ENCODE results near the gene CKS2.
A peak's percentile ranks its signal among the peaks of the same experiment; 100 is the strongest.

The CKS2 gene

GRCh38 chr9:89305868-89306267 lies 5.1 kb upstream of the CKS2 start:
- Histone ChIP-seq H3K9ac (ENCODE audit: insufficient read length) (no peak overlapping the region), H3K9me3 (ENCODE audit: low read depth, low read length) (no peaks in the 10 kb centered on the region), H3K36me3 (ENCODE audit: insufficient read depth, low read length) (peaks cover 8% of the 10 kb centered on the region; the same call in 1 of the 2 replicates), H3K27ac (no peak overlapping the region), H3K4me3 (no peak overlapping the region)
- DNase-seq (ENCODE audit: low read depth, low spot score), result no peak
- no peak for TF ChIP-seq EZH2 (IDR thresholded peaks at IDR 0.05)
- no peak for TF ChIP-seq FOXP2 (optimal IDR thresholded peaks at IDR 0.05; ENCODE audit: control extremely low read depth, extremely low read length, insufficient read depth)
- no peak for TF ChIP-seq POLR2AphosphoS5 (IDR thresholded peaks at IDR 0.05; ENCODE audit: borderline replicate concordance, low read depth, low read length)

DNA sequence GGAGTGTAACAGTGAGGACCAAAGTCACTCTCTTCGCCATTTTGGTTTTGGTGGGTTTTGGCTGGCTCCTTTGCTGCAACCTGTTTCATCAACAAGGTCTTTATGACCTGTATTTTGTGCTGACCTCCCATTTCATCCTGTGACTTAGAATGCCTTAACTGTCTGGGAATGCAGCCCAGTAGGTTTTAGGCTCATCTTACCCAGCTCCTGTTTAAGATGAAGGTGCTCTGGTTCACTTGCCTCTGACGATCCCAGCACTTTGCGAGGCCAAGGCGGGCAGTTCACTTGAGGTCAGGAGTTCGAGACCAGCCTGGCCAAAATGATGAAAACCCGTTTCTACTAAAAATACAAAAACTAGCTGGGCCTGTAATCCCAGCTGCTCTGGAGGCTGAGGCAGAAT lies 1.8 kb upstream of the CKS2 start:
- H3K9ac ChIP-seq (ENCODE audit: insufficient read length), result no peak overlapping the region
- DNase-seq (ENCODE audit: low read depth, low spot score), result no peak
- H3K36me3 ChIP-seq (ENCODE audit: insufficient read depth, low read length), result peaks cover 25% of the 10 kb centered on the region
- no peaks in the 10 kb centered on the region for H3K9me3 ChIP-seq (ENCODE audit: low read depth, low read length)
- H3K4me3 ChIP-seq, result peak overlapping the region; percentile 95; the same call in 1 of the 2 replicates
- TF ChIP-seq FOXP2 (optimal IDR thresholded peaks at IDR 0.05; ENCODE audit: control extremely low read depth, extremely low read length, insufficient read depth) (no peak), EZH2 (IDR thresholded peaks at IDR 0.05) (no peak), POLR2AphosphoS5 (IDR thresholded peaks at IDR 0.05; ENCODE audit: borderline replicate concordance, low read depth, low read length) (no peak)
- H3K27ac ChIP-seq, result no peak overlapping the region

DNA sequence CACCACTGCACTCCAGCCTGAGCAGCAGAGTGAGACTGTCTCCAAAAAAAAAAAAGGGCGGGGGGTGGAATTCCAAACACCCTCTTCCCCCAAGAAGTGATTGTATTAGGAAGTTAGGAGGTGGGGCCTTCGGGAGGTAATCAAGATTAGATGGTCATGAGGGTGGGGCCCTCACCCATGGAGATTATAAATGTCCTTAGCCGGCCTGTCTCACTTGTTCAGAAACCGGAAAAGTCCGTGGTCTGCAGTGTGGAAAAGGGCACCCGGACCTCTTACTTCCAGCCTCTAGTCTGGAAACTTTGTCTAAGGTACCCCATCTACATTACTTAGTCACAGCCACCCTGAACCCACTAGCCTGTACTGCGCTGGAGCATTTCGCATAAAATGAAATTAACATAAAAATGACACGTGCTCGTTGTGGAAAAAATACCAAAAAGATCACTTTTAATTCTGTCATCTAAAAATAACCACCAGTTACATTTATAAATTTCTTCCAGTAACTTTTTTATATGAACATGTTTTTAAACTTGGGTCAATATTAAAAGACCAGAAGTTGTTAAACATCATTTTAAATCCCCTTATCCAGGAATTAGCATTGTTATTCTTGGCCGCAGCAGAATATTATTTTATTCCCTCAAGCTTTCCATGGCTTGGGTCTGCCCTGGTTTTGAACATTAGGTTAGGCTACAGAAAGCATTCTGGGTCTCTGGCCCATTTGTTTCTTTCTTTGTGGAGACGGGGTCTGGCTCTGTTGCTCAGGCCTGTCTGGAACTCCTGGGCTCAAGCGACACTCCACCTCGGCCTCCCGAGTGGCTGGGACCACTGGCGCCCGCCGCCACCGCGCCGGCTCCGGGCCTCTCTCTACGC lies 1.2 kb upstream of the CKS2 start:
- Histone ChIP-seq H3K9me3 (ENCODE audit: low read depth, low read length) (no peaks in the 10 kb centered on the region), H3K4me3 (peak overlapping the region; percentile 95), H3K9ac (ENCODE audit: insufficient read length) (peak overlapping the region; percentile 99), H3K36me3 (ENCODE audit: insufficient read depth, low read length) (peaks cover 27% of the 10 kb centered on the region), H3K27ac (peak overlapping the region; percentile 98)
- no peak for DNase-seq (ENCODE audit: low read depth, low spot score)
- no peak for TF ChIP-seq EZH2 (IDR thresholded peaks at IDR 0.05)
- no peak for TF ChIP-seq POLR2AphosphoS5 (IDR thresholded peaks at IDR 0.05; ENCODE audit: borderline replicate concordance, low read depth, low read length)
- no peak for TF ChIP-seq FOXP2 (optimal IDR thresholded peaks at IDR 0.05; ENCODE audit: control extremely low read depth, extremely low read length, insufficient read depth)

DNA sequence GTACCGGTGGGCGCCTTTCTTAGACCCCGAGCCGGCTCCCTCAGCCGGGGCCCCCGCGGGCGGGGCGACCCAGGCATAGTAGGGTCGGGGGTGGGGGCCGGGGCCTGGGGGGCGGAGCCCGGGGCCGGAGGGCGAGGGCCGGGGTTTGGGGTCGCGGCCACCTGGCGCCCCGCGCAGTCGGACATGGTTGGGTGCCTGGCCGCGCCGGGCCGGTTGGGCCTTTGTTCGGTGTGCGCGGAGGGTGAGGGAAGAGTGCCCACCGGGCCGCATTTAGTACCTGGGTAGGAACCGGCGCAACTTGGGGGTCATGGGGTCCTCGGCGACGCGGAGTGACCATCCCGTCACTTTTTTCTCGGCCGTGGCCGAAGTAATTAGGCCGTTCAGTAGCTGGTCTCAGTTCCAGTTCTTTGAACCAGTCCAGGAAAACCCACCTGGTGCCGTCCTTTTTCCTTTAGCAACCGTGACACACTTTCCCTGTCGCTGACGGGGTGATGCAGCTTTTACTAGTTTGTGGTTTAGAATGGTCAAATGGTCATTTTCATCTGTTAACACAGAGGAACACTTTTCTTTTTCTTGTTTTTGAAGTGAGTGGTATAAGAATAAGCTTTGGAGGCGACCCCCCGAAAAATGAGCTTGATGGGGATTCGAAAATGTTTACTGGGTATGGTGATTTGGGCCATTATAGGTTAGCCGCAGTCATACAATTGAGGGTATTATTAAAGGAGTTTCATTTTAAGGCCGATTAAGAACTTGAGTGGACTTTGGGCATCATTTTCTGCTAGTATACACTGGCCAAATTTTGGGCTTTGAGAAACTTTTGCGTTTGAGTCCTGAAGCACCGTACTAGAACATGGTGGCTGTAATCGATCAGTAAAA lies 589 bp downstream of the CKS2 start:
- Histone ChIP-seq H3K4me3 (peak overlapping the region; percentile 90), H3K27ac (peak overlapping the region; percentile 86), H3K9me3 (ENCODE audit: low read depth, low read length) (no peaks in the 10 kb centered on the region), H3K36me3 (ENCODE audit: insufficient read depth, low read length) (peaks cover 45% of the 10 kb centered on the region), H3K9ac (ENCODE audit: insufficient read length) (peak overlapping the region; percentile 97)
- DNase-seq (ENCODE audit: low read depth, low spot score), result no peak
- TF ChIP-seq EZH2 (IDR thresholded peaks at IDR 0.05), result no peak

GRCh38 chr9:89312222-89312571 lies 1.2 kb downstream of the CKS2 start:
- TF ChIP-seq FOXP2 (optimal IDR thresholded peaks at IDR 0.05; ENCODE audit: control extremely low read depth, extremely low read length, insufficient read depth) (no peak), POLR2AphosphoS5 (IDR thresholded peaks at IDR 0.05; ENCODE audit: borderline replicate concordance, low read depth, low read length) (no peak), EZH2 (IDR thresholded peaks at IDR 0.05) (no peak)
- H3K27ac ChIP-seq, result no peak overlapping the region
- H3K9me3 ChIP-seq (ENCODE audit: low read depth, low read length), result no peaks in the 10 kb centered on the region
- peak overlapping the region; percentile 97 for H3K9ac ChIP-seq (ENCODE audit: insufficient read length)
- peaks cover 51% of the 10 kb centered on the region for H3K36me3 ChIP-seq (ENCODE audit: insufficient read depth, low read length)
- DNase-seq (ENCODE audit: low read depth, low spot score), result no peak
- peak overlapping the region; percentile 90 for H3K4me3 ChIP-seq

GRCh38 chr9:89313842-89314241 lies 2.8 kb downstream of the CKS2 start:
- Histone ChIP-seq H3K4me3 (peak overlapping the region; percentile 90), H3K9ac (ENCODE audit: insufficient read length) (peak overlapping the region; percentile 97), H3K9me3 (ENCODE audit: low read depth, low read length) (no peaks in the 10 kb centered on the region), H3K27ac (peak overlapping the region; percentile 99), H3K36me3 (ENCODE audit: insufficient read depth, low read length) (peaks cover 56% of the 10 kb centered on the region)
- TF ChIP-seq EZH2 (IDR thresholded peaks at IDR 0.05) (no peak), POLR2AphosphoS5 (IDR thresholded peaks at IDR 0.05; ENCODE audit: borderline replicate concordance, low read depth, low read length) (no peak), FOXP2 (optimal IDR thresholded peaks at IDR 0.05; ENCODE audit: control extremely low read depth, extremely low read length, insufficient read depth) (no peak)
- no peak for DNase-seq (ENCODE audit: low read depth, low spot score)

DNA sequence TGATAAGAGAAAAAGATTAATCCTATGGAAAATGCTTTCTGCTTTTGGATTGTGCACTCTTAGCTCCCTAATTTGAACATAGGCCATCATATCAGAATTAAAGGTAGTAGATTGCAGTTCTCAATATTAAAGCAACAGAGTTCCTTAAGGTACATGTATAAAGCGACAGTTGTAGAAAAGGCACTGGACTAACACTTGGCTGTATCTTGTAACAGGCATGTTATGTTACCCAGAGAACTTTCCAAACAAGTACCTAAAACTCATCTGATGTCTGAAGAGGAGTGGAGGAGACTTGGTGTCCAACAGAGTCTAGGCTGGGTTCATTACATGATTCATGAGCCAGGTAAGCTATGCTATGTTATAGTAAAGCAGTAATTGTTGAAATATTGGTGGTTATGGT lies 4.0 kb downstream of the CKS2 start:
- H3K9ac ChIP-seq (ENCODE audit: insufficient read length), result peak overlapping the region; percentile 97
- peak overlapping the region; percentile 90 for H3K4me3 ChIP-seq
- H3K9me3 ChIP-seq (ENCODE audit: low read depth, low read length), result no peaks in the 10 kb centered on the region
- H3K27ac ChIP-seq, result peak overlapping the region; percentile 99
- peaks cover 56% of the 10 kb centered on the region for H3K36me3 ChIP-seq (ENCODE audit: insufficient read depth, low read length)
- TF ChIP-seq EZH2 (IDR thresholded peaks at IDR 0.05) (no peak), POLR2AphosphoS5 (IDR thresholded peaks at IDR 0.05; ENCODE audit: borderline replicate concordance, low read depth, low read length) (no peak), FOXP2 (optimal IDR thresholded peaks at IDR 0.05; ENCODE audit: control extremely low read depth, extremely low read length, insufficient read depth) (no peak)
- DNase-seq (ENCODE audit: low read depth, low spot score), result no peak

DNA sequence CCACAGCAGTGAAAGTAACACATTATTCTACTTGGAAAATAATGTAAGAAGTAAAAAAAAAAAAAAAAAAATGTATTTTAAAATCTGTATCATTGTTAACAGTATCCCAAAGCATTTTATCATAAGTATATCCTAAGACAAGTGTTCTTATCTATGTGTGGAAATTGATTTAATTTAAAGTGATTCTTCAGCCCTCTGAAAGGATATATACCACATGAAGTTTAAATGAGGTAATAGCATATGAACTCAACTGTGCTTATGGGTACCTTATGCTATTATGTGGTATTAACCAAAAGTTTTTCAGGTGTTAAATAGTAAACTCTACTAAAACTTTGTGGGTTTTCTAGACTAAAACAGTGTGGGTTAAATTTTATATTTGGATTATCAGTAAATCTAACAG lies 4.5 kb downstream of the CKS2 start:
- H3K9me3 ChIP-seq (ENCODE audit: low read depth, low read length), result no peaks in the 10 kb centered on the region
- peaks cover 57% of the 10 kb centered on the region for H3K36me3 ChIP-seq (ENCODE audit: insufficient read depth, low read length)
- peak overlapping the region; percentile 97 for H3K9ac ChIP-seq (ENCODE audit: insufficient read length)
- peak overlapping the region; percentile 99 for H3K27ac ChIP-seq
- H3K4me3 ChIP-seq, result peak overlapping the region; percentile 4; the same call in 1 of the 2 replicates
- TF ChIP-seq FOXP2 (optimal IDR thresholded peaks at IDR 0.05; ENCODE audit: control extremely low read depth, extremely low read length, insufficient read depth), result no peak
- no peak for TF ChIP-seq POLR2AphosphoS5 (IDR thresholded peaks at IDR 0.05; ENCODE audit: borderline replicate concordance, low read depth, low read length)
- TF ChIP-seq EZH2 (IDR thresholded peaks at IDR 0.05), result no peak
- no peak for DNase-seq (ENCODE audit: low read depth, low spot score)
